HAP-1 (cell line): ENCODE data around the gene TNS3.

Experiments
- DNase-seq, 2 experiments: peaks; one replicate each; pipeline ENCODE4 v3.0.0-alpha.2; 2016 to 2020; ENCODE audit warnings: low spot score in 2 of 2
- H3K27me3 ChIP-seq: fragments of 250-450 bp; sonication (Bioruptor Pico); 2 replicates; pipeline ENCODE4 v1.5.1; 2020; ENCODE audit warnings: low read depth, mild to moderate bottlenecking, moderate library complexity
- H3K36me3 ChIP-seq: fragments of 250-450 bp; sonication (Bioruptor Pico); replicated peaks from 2 replicates; pipeline ENCODE4 v1.5.1; 2020; ENCODE audit warnings: mild to moderate bottlenecking
- H3K4me1 ChIP-seq: fragments of 250-450 bp; sonication (Bioruptor Pico); 2 replicates; pipeline ENCODE4 v1.5.1; 2020; ENCODE audit warnings: mild to moderate bottlenecking
- H3K4me3 ChIP-seq: fragments of 250-450 bp; sonication (Bioruptor Pico); 2 replicates; pipeline ENCODE4 v1.5.1; 2020; ENCODE audit warnings: mild to moderate bottlenecking, moderate library complexity
- H3K9me3 ChIP-seq: fragments of 250-450 bp; sonication (Bioruptor Pico); 2 replicates; pipeline ENCODE4 v1.5.1; 2020; ENCODE audit warnings: mild to moderate bottlenecking, moderate library complexity
- in situ Hi-C: fragments of 300-500 bp; cut with MboI; formaldehyde crosslinking; loops from 3 replicates; pipeline ENCODE4 v1.14.3; 2020; ENCODE audit warnings: low sequenced_read_pairs, inconsistent platforms, mixed read lengths

The TNS3 gene

DNA sequence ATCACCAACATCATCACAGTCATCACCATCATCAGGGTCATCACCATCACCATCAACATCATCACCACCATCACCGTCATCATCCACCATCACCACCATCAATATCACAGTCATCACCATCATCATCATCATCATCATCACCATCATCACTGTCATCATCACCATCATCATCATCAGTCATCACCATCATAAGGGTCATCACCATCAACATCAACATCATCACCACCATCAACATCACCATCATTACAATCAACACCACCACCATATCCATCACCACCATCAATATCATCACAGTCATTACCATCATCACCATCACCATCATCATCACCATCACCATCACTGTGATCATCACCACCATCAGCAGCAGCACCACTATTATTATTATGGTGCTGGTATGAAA, 218.9 kb downstream of the TNS3 start:
- H3K36me3 ChIP-seq, result peaks cover 8% of the 10 kb centered on the region
- in situ Hi-C loops, result no loop called here

DNA sequence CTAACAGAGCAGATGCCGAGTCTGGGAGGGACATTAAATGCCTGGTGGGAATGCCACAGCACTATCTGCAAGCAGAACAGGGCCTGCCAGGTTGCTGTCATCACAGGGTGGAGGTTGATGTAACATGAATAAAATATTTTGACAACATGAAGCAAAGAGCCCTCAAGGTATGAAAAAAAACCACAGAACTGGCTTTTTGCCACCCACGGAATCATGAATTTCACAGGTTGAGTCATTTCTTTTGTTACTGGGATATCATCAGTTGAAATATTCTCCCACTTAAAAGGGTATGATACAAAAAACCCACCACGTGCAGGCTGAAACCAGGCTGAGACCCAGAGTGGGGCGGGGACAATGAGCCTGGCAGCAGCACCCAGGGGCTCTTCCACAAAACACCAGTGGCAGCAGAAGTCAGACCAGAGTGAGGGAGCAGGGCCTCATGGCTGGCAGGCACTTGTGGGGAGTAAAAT, 220.1 kb downstream of the TNS3 start:
- H3K4me1 ChIP-seq, result no peaks in the 10 kb centered on the region
- H3K4me3 ChIP-seq, result no peak overlapping the region
- peaks cover 4% of the 10 kb centered on the region; the same call in 1 of the 2 replicates for H3K36me3 ChIP-seq
- no peak for DNase-seq
- no peaks in the 10 kb centered on the region for H3K27me3 ChIP-seq
- H3K9me3 ChIP-seq, result no peaks in the 10 kb centered on the region
- in situ Hi-C loops, result no loop called here

More for the DNA sequence above, 218.9 kb downstream of the TNS3 start:
- no peaks in the 10 kb centered on the region for H3K27me3 ChIP-seq
- H3K4me3 ChIP-seq, result no peak overlapping the region
- no peak for DNase-seq
- no peaks in the 10 kb centered on the region for H3K4me1 ChIP-seq
- no peaks in the 10 kb centered on the region for H3K9me3 ChIP-seq

DNA sequence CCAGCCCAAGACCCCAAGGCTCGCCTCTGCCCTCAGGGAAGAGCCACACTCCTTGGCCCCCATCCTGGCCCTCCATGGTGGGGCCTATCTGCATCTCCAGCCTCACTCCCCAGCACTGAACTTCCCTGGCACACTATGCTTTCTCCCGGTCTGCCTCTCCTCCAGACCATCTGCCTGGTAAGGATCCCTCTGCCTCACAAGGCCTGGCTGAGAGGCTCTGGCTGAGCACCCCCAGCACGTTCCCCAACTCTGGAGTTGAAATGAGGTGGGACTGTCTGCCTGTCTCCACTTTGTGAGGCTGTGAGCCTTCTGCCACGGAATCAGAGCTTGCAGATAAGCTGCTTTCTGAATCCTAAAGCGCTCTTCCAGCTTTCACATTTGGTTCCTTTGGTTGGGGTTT, 220.7 kb downstream of the TNS3 start:
- H3K27me3 ChIP-seq, result no peaks in the 10 kb centered on the region
- in situ Hi-C loops, result no loop called here
- no peaks in the 10 kb centered on the region for H3K9me3 ChIP-seq
- DNase-seq, result no peak
- no peak overlapping the region for H3K4me3 ChIP-seq
- no peaks in the 10 kb centered on the region; the same call in 1 of the 2 replicates for H3K36me3 ChIP-seq
- no peaks in the 10 kb centered on the region for H3K4me1 ChIP-seq

DNA sequence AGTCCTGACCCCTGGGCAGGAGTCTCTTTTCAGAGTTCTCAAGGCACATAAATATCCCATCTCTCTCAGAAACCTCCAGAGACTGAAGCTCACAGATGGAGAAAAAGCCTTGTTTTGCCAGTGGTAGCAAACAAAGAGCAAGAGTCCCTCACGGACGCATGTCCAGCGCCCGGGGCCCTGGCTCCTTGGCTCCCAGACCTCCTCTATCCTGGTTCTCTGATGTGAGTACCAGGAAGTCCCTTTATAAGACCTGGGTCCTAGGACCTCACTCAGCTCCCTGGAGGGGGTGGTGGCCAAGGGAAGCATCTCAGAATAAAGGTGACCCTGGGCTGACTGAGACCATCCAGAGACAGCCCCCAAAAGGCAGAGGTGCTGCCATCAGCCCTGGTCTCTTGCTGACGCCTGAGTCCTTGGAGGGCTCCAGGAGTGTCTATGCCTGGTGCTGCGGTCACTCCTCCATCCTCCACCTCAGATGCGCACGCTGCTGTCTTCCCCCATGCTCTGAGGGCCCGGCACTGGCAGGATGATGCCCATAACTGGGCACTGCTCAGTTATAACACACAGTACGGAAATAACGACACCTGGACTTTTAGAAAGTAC, 221.5 kb downstream of the TNS3 start:
- no peak overlapping the region for H3K4me3 ChIP-seq
- H3K4me1 ChIP-seq, result no peaks in the 10 kb centered on the region
- H3K27me3 ChIP-seq, result no peaks in the 10 kb centered on the region
- no peak for DNase-seq
- in situ Hi-C loops, result no loop called here
- H3K9me3 ChIP-seq, result no peaks in the 10 kb centered on the region
- H3K36me3 ChIP-seq, result no peaks in the 10 kb centered on the region; the same call in 1 of the 2 replicates

DNA sequence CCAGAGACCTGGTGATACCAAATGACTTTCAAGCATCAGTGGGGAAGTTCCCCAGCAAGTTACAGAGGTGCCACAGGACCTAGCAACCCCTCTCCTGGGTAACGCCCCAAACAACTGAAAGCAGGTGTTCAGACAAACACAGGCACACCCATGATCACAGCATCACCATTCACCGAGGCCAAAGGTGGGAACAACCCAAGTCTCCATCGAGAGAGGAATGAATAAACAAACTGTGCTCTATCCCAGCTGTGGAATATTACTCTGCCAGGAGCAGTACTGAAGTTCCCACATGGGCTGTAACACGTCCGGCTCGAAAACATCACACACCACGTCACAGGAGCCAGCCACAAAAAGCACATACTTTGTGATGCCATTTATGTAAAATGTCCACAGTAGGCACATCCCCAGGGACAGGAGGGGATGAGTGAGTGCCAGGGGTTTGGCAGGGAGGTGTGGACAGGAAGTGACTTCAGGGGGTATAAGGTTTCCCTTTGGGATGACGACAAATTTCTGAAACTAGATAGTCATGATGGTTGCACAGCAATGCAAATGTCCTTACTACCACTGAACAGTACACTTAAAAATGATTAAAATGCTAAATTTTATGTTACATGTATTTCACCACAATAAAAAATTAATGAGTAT, 222.8 kb downstream of the TNS3 start:
- H3K27me3 ChIP-seq, result no peaks in the 10 kb centered on the region
- no peaks in the 10 kb centered on the region; the same call in 1 of the 2 replicates for H3K36me3 ChIP-seq
- H3K4me3 ChIP-seq, result no peak overlapping the region
- DNase-seq, result no peak
- in situ Hi-C loops, result no loop called here
- H3K9me3 ChIP-seq, result no peaks in the 10 kb centered on the region
- no peaks in the 10 kb centered on the region for H3K4me1 ChIP-seq

DNA sequence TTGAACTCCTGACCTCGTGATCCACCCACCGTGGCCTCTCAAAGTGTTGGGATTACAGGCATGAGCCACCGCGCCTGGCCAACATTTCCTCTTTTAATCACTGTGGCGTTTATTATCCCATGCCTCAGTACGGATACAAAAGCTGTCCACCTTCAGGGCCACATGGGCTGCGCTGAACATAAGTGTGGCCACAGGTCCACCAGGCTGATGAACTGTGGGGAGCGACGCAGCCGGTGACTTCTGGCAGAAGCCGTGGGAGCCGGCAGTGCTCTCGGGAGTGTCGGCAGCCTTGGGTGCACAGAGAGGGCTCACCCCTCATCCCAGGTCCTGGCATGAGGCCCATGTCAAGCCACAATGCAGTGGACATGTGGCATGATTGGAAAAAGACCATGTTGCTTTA, 223.6 kb downstream of the TNS3 start:
- Histone ChIP-seq H3K4me1 (no peaks in the 10 kb centered on the region), H3K36me3 (no peaks in the 10 kb centered on the region; the same call in 1 of the 2 replicates), H3K4me3 (no peak overlapping the region), H3K9me3 (no peaks in the 10 kb centered on the region), H3K27me3 (no peaks in the 10 kb centered on the region)
- in situ Hi-C loops, result no loop called here
- no peak for DNase-seq

DNA sequence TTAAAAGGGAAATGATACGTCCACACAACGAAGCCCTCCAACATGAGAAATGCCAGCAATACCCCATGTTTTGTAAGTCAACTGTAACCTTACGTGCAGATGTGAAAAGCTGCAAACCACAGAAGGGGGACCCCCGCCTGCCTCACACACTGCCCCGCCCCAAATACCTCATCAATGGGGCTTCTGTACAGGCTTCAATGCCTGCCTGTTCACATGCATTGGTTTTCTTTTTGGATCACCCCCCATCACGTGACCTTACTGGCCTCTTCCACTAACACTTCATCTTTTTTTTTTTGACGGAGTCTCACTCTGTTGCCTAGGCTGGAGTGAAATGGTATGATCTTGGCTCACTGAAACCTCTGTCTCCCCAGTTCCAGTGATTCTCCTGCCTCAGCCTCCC, 224.0 kb downstream of the TNS3 start:
- no peaks in the 10 kb centered on the region for H3K4me1 ChIP-seq
- in situ Hi-C loops, result no loop called here
- DNase-seq, result no peak
- H3K27me3 ChIP-seq, result no peaks in the 10 kb centered on the region
- no peaks in the 10 kb centered on the region; the same call in 1 of the 2 replicates for H3K36me3 ChIP-seq
- H3K9me3 ChIP-seq, result no peaks in the 10 kb centered on the region; the same call in 1 of the 2 replicates
- H3K4me3 ChIP-seq, result no peak overlapping the region

DNA sequence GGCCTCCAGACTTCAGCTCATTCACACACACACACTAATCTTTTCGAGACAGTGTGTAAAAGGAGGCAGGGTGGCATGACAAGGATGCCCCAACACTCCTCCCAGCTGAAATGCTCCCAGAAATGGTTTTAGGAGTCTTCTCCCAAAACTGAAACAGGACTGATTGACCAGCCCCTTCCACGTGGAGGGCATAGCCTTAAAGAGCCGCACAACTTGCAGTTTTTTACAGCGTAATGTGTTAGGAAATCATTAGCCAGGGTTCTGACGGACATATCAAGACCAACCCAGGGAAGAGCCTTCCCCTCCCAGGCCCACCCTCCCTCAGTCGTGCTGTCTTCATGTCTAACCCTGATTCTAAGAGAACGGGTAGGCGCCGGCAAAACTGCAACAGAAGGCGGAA, 224.6 kb downstream of the TNS3 start:
- Histone ChIP-seq H3K4me3 (no peak overlapping the region), H3K27me3 (no peaks in the 10 kb centered on the region), H3K36me3 (no peaks in the 10 kb centered on the region; the same call in 1 of the 2 replicates), H3K9me3 (no peaks in the 10 kb centered on the region; the same call in 1 of the 2 replicates), H3K4me1 (no peaks in the 10 kb centered on the region)
- in situ Hi-C loops, result no loop called here
- no peak for DNase-seq

DNA sequence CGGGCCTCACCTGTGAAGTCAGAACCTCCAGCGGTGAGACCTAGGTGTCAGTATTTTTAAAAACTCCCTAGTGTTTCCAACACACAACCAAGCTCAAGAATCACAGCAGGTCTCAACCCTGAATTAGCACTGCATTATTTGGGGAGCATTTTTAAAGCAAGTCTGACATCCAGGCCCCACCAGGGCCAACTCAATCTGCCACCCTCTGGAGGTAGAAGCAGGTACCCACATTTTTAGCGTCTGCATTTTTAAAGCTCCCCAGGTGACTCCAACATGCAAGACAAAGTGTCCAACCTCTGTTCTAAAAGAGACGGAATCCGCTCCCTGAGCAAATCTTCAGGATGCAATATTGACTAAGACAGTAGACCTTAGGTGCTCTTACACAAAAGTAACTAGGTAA, 225.7 kb downstream of the TNS3 start:
- DNase-seq, result no peak
- Histone ChIP-seq H3K36me3 (no peaks in the 10 kb centered on the region; the same call in 1 of the 2 replicates), H3K9me3 (no peaks in the 10 kb centered on the region; the same call in 1 of the 2 replicates), H3K4me1 (no peaks in the 10 kb centered on the region), H3K27me3 (no peaks in the 10 kb centered on the region), H3K4me3 (no peak overlapping the region)
- in situ Hi-C loops, result no loop called here

DNA sequence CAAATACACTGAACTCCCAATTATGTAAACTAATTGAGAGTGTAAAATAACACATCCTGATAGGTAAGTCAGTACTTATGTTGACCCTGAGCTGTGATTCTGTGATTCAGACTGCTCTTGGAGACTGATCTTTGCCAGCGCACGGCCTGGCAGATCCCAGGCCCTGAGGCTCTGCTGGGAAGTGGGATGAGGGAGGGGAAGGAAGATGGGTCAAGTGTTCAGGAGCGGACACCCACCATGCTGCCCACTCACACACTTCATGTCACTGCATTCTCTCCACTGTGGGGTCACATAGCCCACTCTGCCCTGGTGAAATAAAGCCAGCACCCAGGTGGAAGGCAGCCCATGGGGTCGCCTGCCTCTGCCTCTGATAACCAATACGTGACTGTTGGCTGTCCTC, 226.2 kb downstream of the TNS3 start:
- Histone ChIP-seq H3K9me3 (no peaks in the 10 kb centered on the region; the same call in 1 of the 2 replicates), H3K4me1 (no peaks in the 10 kb centered on the region), H3K27me3 (no peaks in the 10 kb centered on the region), H3K36me3 (no peaks in the 10 kb centered on the region; the same call in 1 of the 2 replicates), H3K4me3 (no peak overlapping the region)
- in situ Hi-C loops, result no loop called here
- no peak for DNase-seq

DNA sequence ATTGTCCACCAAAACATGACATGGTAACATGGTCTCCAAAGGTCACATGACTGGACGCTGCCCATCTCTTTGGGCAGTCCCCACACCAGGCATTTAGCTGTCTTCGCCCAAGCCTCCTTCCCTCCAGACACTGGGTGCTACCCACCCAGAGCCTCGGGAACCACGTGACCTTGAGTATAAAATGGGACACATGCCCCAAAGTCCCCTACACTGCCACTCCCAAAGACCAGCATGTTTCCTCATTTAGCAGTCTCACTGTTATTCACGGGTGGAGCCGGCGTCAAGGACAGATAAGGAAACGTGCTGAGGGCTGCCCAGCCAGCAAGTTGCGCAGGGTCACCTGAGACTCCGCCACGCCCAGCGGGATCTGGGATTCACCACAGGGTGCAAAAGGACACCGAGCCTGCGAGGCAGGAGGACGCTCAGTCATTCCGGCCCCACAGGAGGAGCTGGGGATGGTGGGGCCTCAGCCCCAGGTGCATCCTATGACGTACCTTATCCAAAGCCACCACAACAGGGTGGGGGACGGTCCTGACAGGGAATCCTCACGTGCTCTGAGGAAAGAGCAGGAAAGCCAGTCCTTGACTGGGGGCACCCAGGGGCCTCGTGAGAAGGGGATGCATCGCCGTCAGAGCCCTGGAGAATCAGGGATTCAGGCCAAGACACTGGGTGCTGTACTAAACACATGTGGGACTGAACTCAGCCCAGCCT, 226.9 kb downstream of the TNS3 start:
- H3K9me3 ChIP-seq, result no peaks in the 10 kb centered on the region; the same call in 1 of the 2 replicates
- H3K27me3 ChIP-seq, result no peaks in the 10 kb centered on the region
- in situ Hi-C loops, result no loop called here
- H3K4me3 ChIP-seq, result no peak overlapping the region
- H3K36me3 ChIP-seq, result no peaks in the 10 kb centered on the region; the same call in 1 of the 2 replicates
- no peak for DNase-seq
- no peaks in the 10 kb centered on the region for H3K4me1 ChIP-seq

DNA sequence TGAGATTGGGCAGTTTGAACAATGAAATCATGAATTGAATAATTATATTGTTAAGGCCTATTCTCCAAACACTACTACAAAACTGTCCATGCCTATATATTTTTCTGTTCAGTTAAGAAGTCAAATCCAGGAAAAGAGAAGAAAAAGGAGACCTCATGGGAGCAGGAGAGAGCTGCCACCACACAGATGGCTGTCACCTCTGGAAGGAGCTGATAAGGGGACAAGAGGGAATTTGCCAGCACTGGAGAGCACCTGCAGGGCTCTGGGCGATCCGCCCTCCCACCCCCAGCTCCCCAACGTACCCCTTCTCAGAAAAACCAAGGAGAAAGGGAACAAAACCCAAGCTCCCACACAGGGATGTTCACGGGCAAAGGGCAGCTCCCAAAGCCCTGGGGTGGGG, 227.8 kb downstream of the TNS3 start:
- H3K27me3 ChIP-seq, result no peaks in the 10 kb centered on the region
- no peak for DNase-seq
- in situ Hi-C loops, result no loop called here
- H3K9me3 ChIP-seq, result no peaks in the 10 kb centered on the region; the same call in 1 of the 2 replicates
- H3K4me3 ChIP-seq, result no peak overlapping the region
- no peaks in the 10 kb centered on the region for H3K4me1 ChIP-seq
- H3K36me3 ChIP-seq, result no peaks in the 10 kb centered on the region; the same call in 1 of the 2 replicates

DNA sequence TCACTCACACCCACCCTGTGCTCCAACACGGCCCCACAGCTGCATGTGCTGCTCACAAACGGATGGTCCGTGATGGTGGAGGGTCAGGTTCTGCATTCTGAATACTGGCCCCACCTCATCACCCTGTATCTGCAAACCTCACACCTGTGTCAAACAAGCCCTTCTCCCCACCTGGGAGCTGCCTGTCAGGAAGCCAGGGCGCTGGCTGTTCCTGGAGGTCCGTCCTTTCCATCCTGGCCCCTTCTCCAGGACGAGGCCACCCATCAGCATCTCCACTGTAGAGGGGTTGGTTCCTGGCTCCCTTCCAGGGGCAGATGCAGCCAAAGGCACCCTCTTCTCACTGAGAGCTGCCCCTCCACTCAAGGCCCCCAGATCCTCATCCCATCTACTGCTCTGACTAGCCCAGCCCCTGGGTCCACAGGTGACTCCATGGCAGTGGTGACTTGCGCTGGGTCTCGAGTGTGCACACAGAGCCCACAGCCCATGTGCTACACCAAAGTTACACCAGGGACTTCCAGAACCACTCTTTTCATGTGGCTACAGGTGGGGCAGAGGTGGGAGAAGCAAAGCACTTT, 229.4 kb downstream of the TNS3 start:
- no peak overlapping the region for H3K4me3 ChIP-seq
- no peaks in the 10 kb centered on the region for H3K27me3 ChIP-seq
- H3K36me3 ChIP-seq, result no peaks in the 10 kb centered on the region
- in situ Hi-C loops, result no loop called here
- no peaks in the 10 kb centered on the region; the same call in 1 of the 2 replicates for H3K9me3 ChIP-seq
- no peaks in the 10 kb centered on the region for H3K4me1 ChIP-seq
- no peak for DNase-seq
